Body of pancreas (tissue), 4 donors: Measurements from ENCODE around the gene AIF1. TPM values are rescaled to one million over a fixed set of nuclear protein-coding genes. Genes with fewer than 3 reads are reported as not detected.

Source experiments
- ATAC-seq: fragments of 150-250 bp; one replicate; pipeline ENCODE4 v1.9.1; 2016
- DNase-seq, 4 donors: peaks; one replicate each; pipeline ENCODE4 v3.0.0-alpha.2; 2019
- H3K27ac ChIP-seq, 4 donors: fragments of 200-600 bp; sonication (generic); 1 replicate in 3 of 4; 2 replicates in 1 of 4; pipeline versions ENCODE4 v1.5.1 to v1.6.1; 2016 to 2019; ENCODE audit warnings: mild to moderate bottlenecking in 1 of 4, mixed read lengths in 1 of 4, moderate library complexity in 1 of 4
- H3K27me3 ChIP-seq, 2 donors: fragments of 200-600 bp; sonication (generic); one replicate each; pipeline ENCODE4 v1.6.0; 2016; ENCODE audit warnings: mild to moderate bottlenecking in 1 of 2
- H3K36me3 ChIP-seq, 2 donors: fragments of 200-600 bp; sonication (generic); replicated peaks in 1 of 2; 2 replicates each; pipeline ENCODE4 v1.5.1; 2016; ENCODE audit warnings: low read depth in 2 of 2; ENCODE audit not compliant: insufficient read depth in 1 of 2
- H3K4me1 ChIP-seq: fragments of 200-600 bp; sonication (generic); one replicate; pipeline ENCODE4 v1.6.0; 2016
- H3K4me3 ChIP-seq, 2 donors: fragments of 200-600 bp; sonication (generic); 1 replicate in 1 of 2; 2 replicates in 1 of 2; pipeline ENCODE4 v1.5.1; 2016 to 2019
- H3K9me3 ChIP-seq, 3 donors: fragments of 200-600 bp; sonication (generic); 1 replicate in 2 of 3; 2 replicates in 1 of 3; pipeline ENCODE4 v1.5.1; 2016
- CTCF ChIP-seq, 7 experiments: fragments of 450-650 bp in 4 of 7; fragments of 200-600 bp in 3 of 7; sonication (generic) in 3 of 7; IDR thresholded peaks; one replicate each; pipeline ENCODE4 v1.5.1; 2016 to 2019; ENCODE audit warnings: antibody characterized with exemption in 7 of 7
- POLR2A ChIP-seq, 3 donors: fragments of 450-650 bp; IDR thresholded peaks; one replicate each; pipeline ENCODE4 v1.6.1; 2016; ENCODE audit warnings: antibody characterized with exemption in 3 of 3, mild to moderate bottlenecking in 2 of 3
- WGBS, 2 donors: methylation state at CpG; one replicate each; pipeline ENCODE4 v1.1.5; 2017; 5-methylcytosine and 5-hydroxymethylcytosine counted together
- intact Hi-C: fragments of 100-400 bp; cut with DNase I; formaldehyde crosslinking; loops from one replicate; pipeline ENCODE4 v1.15.1; 2023
- total RNA-seq, 2 donors: library from RNA; depleted of rRNA; stranded (reverse); fragments of >200 nt; gene quantifications; one replicate each; pipeline ENCODE4 v1.1.0, GENCODE V29; 2016

The AIF1 gene
- total RNA-seq, 2 donors from 2014 or later: 2.3 to 7.3 TPM

- H3K36me3 ChIP-seq: no peaks in the 10 kb centered on the region
- no peaks in the 10 kb centered on the region for H3K4me1 ChIP-seq
- intact Hi-C loops: loop anchor here (10.0 kb wide), 1 partner anchor 98 kb away; the partner anchor contains the start of gene MICB
- TF ChIP-seq POLR2A (IDR thresholded peaks at IDR 0.05) (no peak), CTCF (IDR thresholded peaks at IDR 0.05) (no peak)
- no peak overlapping the region for H3K27ac ChIP-seq
- H3K4me3 ChIP-seq: no peak overlapping the region
- 78 to 87% methylated on average over 7 of the region's 7 CpGs for WGBS, 2 donors
- no peaks in the 10 kb centered on the region for H3K9me3 ChIP-seq
- no peak for ATAC-seq
- no peaks in the 10 kb centered on the region for H3K27me3 ChIP-seq
- DNase-seq: no peak
These were observed 22.6 kb upstream of the AIF1 start for GRCh38 chr6:31592396-31592771.

GRCh38 chr6:31597006-31597405, 18.0 kb upstream of the AIF1 start:
- Histone ChIP-seq H3K36me3 (no peaks in the 10 kb centered on the region), H3K27me3 (no peaks in the 10 kb centered on the region), H3K9me3 (no peaks in the 10 kb centered on the region), H3K4me1 (peaks cover 5% of the 10 kb centered on the region), H3K27ac (no peak overlapping the region), H3K4me3 (no peak overlapping the region)
- DNase-seq (no peak), ATAC-seq (no peak)
- WGBS, 2 donors: 22 to 24% methylated on average over 2 of the region's 2 CpGs
- TF ChIP-seq CTCF (IDR thresholded peaks at IDR 0.05): peak in 5 of 7 experiments; percentile 9 to 43 (median 23)
- TF ChIP-seq POLR2A (IDR thresholded peaks at IDR 0.05): no peak
- intact Hi-C loops: loop anchor here (5.0 to 10.0 kb wide), 2 partner anchors 50 to 102 kb away; partner anchors contain the start of genes ATP6V1G2, MICB and NFKBIL1

- 61 to 80% methylated on average over 1 of the region's 1 CpG for WGBS, 2 donors
- no peak for TF ChIP-seq POLR2A (IDR thresholded peaks at IDR 0.05)
- TF ChIP-seq CTCF (IDR thresholded peaks at IDR 0.05): no peak
- Histone ChIP-seq H3K36me3 (no peaks in the 10 kb centered on the region), H3K27me3 (no peaks in the 10 kb centered on the region), H3K4me1 (no peaks in the 10 kb centered on the region), H3K4me3 (no peak overlapping the region), H3K9me3 (no peaks in the 10 kb centered on the region), H3K27ac (no peak overlapping the region)
- ATAC-seq: no peak
- intact Hi-C loops: no loop called here
- no peak for DNase-seq
These were observed 7.7 kb upstream of the AIF1 start for GRCh38 chr6:31607317-31607716.

GRCh38 chr6:31609519-31610406, 5.3 kb upstream of the AIF1 start:
- H3K9me3 ChIP-seq: no peaks in the 10 kb centered on the region
- intact Hi-C loops: no loop called here
- DNase-seq: no peak
- no peak overlapping the region for H3K4me3 ChIP-seq
- H3K27me3 ChIP-seq: no peaks in the 10 kb centered on the region
- H3K27ac ChIP-seq: no peak overlapping the region
- H3K36me3 ChIP-seq: no peaks in the 10 kb centered on the region
- no peak for TF ChIP-seq POLR2A (IDR thresholded peaks at IDR 0.05)
- TF ChIP-seq CTCF (IDR thresholded peaks at IDR 0.05): no peak
- no peaks in the 10 kb centered on the region for H3K4me1 ChIP-seq
- WGBS, 2 donors: 54 to 75% methylated on average over 8 of the region's 8 CpGs
- no peak for ATAC-seq
